ENCODE results near the gene HGFAC. TPM values are rescaled to one million over a fixed set of nuclear protein-coding genes. Genes with fewer than 3 reads are reported as not detected.

The HGFAC gene
- total RNA-seq, 3 donors from 2014 or later, result 0.95 TPM; not detected in 2

DNA sequence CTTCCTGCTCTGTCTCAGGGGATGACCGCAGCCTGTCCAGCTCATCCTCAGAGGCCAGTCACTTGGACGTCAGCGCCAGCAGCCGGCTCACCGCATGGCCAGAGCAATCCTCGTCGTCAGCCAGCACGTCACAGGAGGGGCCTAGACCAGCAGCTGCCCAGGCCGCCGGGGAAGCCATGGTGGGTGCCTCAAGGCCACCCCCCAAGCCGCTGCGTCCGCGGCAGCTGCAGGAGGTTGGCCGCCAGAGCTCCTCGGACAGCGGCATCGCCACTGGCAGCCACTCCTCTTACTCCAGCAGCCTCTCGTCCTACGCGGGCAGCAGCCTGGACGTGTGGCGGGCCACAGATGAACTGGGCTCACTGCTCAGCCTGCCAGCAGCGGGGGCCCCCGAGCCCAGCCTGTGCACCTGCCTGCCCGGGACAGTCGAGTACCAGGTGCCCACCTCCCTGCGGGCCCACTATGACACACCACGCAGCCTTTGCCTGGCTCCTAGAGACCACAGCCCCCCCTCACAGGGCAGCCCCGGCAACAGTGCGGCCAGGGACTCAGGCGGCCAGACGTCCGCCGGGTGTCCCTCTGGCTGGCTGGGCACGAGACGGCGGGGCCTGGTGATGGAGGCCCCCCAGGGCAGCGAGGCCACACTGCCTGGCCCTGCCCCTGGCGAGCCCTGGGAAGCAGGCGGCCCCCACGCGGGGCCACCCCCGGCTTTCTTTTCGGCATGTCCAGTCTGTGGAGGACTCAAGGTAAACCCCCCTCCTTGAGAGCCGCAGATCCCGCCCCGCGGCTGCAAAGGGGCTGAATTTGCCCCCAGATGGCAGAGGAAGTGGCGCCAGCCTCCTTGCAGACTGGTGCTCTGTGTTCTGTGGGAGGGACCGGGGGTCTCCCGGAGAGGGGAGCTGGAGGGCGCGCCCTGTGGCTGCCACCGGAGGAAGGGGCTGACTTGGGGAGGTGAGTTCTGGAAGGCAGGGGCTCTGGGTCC is 51.3 kb downstream of the HGFAC start:
- no peak overlapping the region for H3K4me3 ChIP-seq
- no peaks in the 10 kb centered on the region for H3K9me3 ChIP-seq
- no peaks in the 10 kb centered on the region for H3K36me3 ChIP-seq (ENCODE audit: low read depth)
- no peaks in the 10 kb centered on the region for H3K4me1 ChIP-seq (ENCODE audit: low read depth)
- intact Hi-C loops (cut with DNase I, micrococcal nuclease), result no loop called here
- DNase-seq (no peak), ATAC-seq (no peak)
- TF ChIP-seq, protein P1, sequence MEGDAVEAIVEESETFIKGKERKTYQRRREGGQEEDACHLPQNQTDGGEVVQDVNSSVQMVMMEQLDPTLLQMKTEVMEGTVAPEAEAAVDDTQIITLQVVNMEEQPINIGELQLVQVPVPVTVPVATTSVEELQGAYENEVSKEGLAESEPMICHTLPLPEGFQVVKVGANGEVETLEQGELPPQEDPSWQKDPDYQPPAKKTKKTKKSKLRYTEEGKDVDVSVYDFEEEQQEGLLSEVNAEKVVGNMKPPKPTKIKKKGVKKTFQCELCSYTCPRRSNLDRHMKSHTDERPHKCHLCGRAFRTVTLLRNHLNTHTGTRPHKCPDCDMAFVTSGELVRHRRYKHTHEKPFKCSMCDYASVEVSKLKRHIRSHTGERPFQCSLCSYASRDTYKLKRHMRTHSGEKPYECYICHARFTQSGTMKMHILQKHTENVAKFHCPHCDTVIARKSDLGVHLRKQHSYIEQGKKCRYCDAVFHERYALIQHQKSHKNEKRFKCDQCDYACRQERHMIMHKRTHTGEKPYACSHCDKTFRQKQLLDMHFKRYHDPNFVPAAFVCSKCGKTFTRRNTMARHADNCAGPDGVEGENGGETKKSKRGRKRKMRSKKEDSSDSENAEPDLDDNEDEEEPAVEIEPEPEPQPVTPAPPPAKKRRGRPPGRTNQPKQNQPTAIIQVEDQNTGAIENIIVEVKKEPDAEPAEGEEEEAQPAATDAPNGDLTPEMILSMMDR (IDR thresholded peaks at IDR 0.05), result no peak

DNA sequence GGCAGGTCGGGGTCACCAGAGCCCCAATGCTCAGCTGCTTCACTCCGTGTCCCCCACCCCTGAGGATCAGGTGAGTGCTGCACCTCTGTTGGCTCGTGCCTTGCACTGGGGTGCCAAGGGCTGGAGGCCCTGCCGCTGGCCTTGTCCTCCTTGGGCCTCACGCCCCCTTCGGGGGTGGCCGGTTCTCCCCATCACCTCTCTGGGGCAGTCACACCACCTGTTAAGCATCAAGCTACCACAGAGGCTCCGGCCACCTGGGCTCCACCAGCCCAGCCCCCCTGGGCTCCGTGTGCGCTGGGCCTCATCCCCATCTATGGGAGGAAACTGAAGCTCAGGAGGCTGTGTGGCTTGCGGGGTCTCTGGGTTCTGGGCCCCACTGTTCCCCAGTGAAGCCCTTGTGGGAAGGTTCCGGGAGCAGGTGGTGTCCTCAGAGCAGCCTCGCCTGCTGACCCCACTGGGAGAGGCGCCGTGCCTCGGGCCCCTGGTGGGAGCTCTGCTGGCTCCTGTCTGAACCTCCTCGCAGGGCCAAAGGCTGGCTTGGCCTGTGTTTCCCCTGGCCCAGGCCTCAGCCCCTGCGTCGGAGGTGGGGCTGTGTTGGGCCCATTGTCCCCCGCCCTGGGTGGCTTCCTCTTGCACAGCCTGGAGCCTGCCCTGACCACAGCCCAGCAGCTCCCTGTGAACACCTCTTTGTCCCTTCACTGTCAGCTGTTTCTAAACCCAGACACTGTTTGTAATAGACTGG is 52.1 kb downstream of the HGFAC start:
- DNase-seq, result no peak
- Histone ChIP-seq H3K4me1 (ENCODE audit: low read depth) (no peaks in the 10 kb centered on the region), H3K4me3 (no peak overlapping the region), H3K36me3 (ENCODE audit: low read depth) (no peaks in the 10 kb centered on the region), H3K9me3 (no peaks in the 10 kb centered on the region)
- TF ChIP-seq, protein P1 (IDR thresholded peaks at IDR 0.05), result no peak
- no peak for ATAC-seq
- intact Hi-C loops (cut with DNase I, micrococcal nuclease), result no loop called here

DNA sequence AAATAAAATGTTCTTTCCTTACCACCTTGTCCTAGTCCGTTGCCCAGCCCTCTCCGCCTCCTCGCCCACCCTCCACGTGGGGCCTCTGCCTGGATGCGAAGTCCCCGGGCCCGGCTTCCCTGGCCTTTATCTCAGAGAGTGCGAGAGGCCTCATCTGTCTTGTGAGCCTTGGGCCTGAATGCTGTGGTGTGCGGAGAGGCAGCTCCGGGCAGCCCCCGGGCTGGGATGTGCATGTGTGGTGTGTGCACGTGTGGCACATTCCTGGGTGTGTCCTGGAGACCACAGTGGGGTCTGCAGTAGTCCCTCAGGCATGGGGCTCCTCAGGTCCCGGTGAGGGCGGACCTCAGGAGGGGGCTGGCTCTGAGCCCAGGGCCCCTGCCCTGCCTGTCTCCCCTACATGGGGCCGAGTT is 52.7 kb downstream of the HGFAC start:
- intact Hi-C loops (cut with DNase I, micrococcal nuclease), result no loop called here
- TF ChIP-seq, protein P1 (IDR thresholded peaks at IDR 0.05), result no peak
- H3K36me3 ChIP-seq (ENCODE audit: low read depth), result no peaks in the 10 kb centered on the region
- no peaks in the 10 kb centered on the region for H3K4me1 ChIP-seq (ENCODE audit: low read depth)
- no peak for ATAC-seq
- no peak for DNase-seq
- no peaks in the 10 kb centered on the region for H3K9me3 ChIP-seq
- no peak overlapping the region for H3K4me3 ChIP-seq

DNA sequence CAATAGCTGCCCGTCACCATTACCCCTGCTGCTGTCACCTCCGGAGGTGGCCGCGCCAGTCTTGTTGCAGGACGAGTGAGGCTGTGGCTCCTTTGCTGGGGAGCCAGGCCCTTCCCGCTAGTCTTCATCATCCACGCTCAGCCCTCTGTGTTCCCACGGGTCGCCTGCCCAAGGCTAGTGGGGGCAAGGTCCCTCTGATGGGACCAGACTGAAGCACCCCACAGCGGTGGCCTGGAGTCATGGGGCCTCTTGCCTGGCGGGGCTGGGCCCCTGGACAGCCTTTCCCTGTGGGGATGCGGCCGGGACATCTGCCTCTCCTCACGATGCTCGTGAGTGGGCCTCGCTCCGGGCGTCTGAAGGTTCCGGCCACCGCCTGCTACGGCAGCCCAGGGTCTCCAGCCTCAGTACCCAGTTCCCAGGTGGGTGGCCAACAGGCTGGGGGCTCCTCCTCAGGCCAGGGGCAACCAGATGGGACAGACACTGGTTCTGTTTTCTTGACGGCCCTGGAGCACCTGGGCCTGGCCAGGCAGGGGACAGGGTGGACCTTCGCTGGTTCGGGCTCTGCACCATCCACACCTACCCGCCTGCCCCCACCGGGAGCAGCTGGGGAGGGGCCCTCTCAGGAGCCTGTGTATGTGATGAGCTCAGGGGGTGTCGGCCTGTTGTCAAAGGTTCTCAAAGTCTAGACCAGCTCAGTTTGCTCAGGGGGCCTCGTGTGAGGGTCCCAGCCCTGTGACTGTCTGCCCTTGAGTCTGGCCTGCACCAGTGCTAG is 53.6 kb downstream of the HGFAC start:
- no peak for ATAC-seq
- intact Hi-C loops (cut with DNase I, micrococcal nuclease), result no loop called here
- H3K9me3 ChIP-seq, result no peaks in the 10 kb centered on the region
- no peaks in the 10 kb centered on the region for H3K4me1 ChIP-seq (ENCODE audit: low read depth)
- TF ChIP-seq, protein P1 (IDR thresholded peaks at IDR 0.05), result no peak
- no peak for DNase-seq
- H3K36me3 ChIP-seq (ENCODE audit: low read depth), result no peaks in the 10 kb centered on the region
- no peak overlapping the region for H3K4me3 ChIP-seq

DNA sequence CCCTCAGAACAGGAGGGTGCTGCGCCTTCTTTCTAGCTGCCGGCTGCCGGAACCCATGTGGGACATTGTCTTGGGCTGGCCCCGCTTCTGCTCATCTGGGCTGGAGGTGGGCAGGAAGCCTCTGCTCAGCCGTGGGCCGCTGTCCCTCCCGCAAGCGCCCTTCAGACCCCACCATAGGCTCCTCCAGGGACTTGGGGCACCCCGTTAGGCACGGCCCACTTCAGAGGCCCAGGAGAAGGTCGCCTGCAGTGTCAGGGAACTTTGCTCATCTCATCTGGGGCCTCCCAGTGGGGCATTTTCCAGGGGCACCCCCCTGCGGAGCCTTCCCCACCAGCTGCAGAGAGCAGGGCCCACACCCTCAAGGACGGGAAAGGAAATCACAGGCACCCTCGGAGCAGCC is 54.3 kb downstream of the HGFAC start:
- DNase-seq (no peak), ATAC-seq (no peak)
- intact Hi-C loops (cut with DNase I, micrococcal nuclease), result no loop called here
- Histone ChIP-seq H3K36me3 (ENCODE audit: low read depth) (no peaks in the 10 kb centered on the region), H3K4me3 (no peak overlapping the region), H3K9me3 (no peaks in the 10 kb centered on the region), H3K4me1 (ENCODE audit: low read depth) (no peaks in the 10 kb centered on the region)
- TF ChIP-seq, protein P1 (IDR thresholded peaks at IDR 0.05), result no peak
